ENCODE measurements around the gene DUSP19.
"Not testable (repeated sequence)": the region's sequence is repeated elsewhere in the genome, so short reads cannot be mapped to it uniquely, and the experiment has no call there.

Gene DUSP19

GRCh38 chr2:183040604-183041003 is 37.9 kb upstream of the DUSP19 start:
- Histone ChIP-seq H3K27me3 (ENCODE audit: control insufficient read depth, insufficient read depth, low read length) (no peaks in the 10 kb centered on the region), H3K27ac (ENCODE audit: low read depth, low read length) (no peak overlapping the region), H3K36me3 (ENCODE audit: control insufficient read depth, insufficient read depth, low read length) (no peaks in the 10 kb centered on the region), H3K9ac (ENCODE audit: low read length) (no peak overlapping the region), H3K4me3 (ENCODE audit: low read length) (no peak overlapping the region), H3K4me1 (ENCODE audit: control insufficient read depth, insufficient read depth, low read length) (peaks cover 8% of the 10 kb centered on the region)

GRCh38 chr2:183043580-183043979 is 35.0 kb upstream of the DUSP19 start:
- H3K27me3 ChIP-seq (ENCODE audit: control insufficient read depth, insufficient read depth, low read length); H3K9ac ChIP-seq (ENCODE audit: low read length); H3K4me1 ChIP-seq (ENCODE audit: control insufficient read depth, insufficient read depth, low read length); H3K4me3 ChIP-seq (ENCODE audit: low read length); H3K36me3 ChIP-seq (ENCODE audit: control insufficient read depth, insufficient read depth, low read length); H3K27ac ChIP-seq (ENCODE audit: low read depth, low read length): not testable (repeated sequence)

DNA sequence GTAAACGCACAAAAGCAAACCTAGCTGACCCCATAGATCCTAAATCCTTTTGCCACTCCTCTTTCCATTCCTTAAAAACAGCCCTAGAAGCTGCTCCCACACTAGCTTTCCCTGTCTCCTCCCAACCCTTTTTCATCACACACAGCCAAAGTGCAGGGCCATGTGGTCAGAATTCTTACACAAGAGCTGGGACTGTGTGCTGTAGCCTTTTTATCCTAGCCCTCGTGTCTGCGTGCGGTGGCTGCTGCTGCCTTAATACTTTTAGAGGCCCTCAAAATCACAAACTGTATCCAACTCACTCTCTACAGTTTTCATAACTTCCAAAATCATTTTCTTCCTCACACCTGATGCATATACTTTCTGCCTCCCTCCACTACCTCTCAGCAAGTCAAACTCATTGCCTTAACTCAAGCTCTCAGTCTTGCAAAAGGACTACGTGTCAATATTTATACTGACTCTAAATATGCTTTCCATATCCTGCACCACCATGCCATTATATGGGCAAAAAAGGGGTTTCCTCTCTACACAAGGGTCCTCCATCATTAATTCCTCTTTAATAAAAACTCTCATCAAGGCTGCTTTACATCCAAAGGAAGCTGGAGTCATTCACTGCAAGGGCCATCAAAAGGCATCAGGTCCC is 30.9 kb upstream of the DUSP19 start:
- not testable (repeated sequence) for H3K27me3 ChIP-seq (ENCODE audit: control insufficient read depth, insufficient read depth, low read length); H3K27ac ChIP-seq (ENCODE audit: low read depth, low read length); H3K36me3 ChIP-seq (ENCODE audit: control insufficient read depth, insufficient read depth, low read length); H3K4me1 ChIP-seq (ENCODE audit: control insufficient read depth, insufficient read depth, low read length); H3K9ac ChIP-seq (ENCODE audit: low read length); H3K4me3 ChIP-seq (ENCODE audit: low read length)

- H3K27me3 ChIP-seq (ENCODE audit: control insufficient read depth, insufficient read depth, low read length), result no peaks in the 10 kb centered on the region
- H3K4me3 ChIP-seq (ENCODE audit: low read length), result no peak overlapping the region
- H3K9ac ChIP-seq (ENCODE audit: low read length), result no peak overlapping the region
- H3K27ac ChIP-seq (ENCODE audit: low read depth, low read length), result no peak overlapping the region
- no peaks in the 10 kb centered on the region for H3K36me3 ChIP-seq (ENCODE audit: control insufficient read depth, insufficient read depth, low read length)
- H3K4me1 ChIP-seq (ENCODE audit: control insufficient read depth, insufficient read depth, low read length), result no peaks in the 10 kb centered on the region
These were observed 29.1 kb upstream of the DUSP19 start for GRCh38 chr2:183049420-183049819.

GRCh38 chr2:183057333-183057985 is 21.1 kb upstream of the DUSP19 start:
- H3K9ac ChIP-seq (ENCODE audit: low read length), result no peak overlapping the region
- no peaks in the 10 kb centered on the region for H3K36me3 ChIP-seq (ENCODE audit: control insufficient read depth, insufficient read depth, low read length)
- H3K27ac ChIP-seq (ENCODE audit: low read depth, low read length), result no peak overlapping the region
- H3K27me3 ChIP-seq (ENCODE audit: control insufficient read depth, insufficient read depth, low read length), result no peaks in the 10 kb centered on the region
- H3K4me1 ChIP-seq (ENCODE audit: control insufficient read depth, insufficient read depth, low read length), result no peaks in the 10 kb centered on the region
- H3K4me3 ChIP-seq (ENCODE audit: low read length), result no peak overlapping the region

DNA sequence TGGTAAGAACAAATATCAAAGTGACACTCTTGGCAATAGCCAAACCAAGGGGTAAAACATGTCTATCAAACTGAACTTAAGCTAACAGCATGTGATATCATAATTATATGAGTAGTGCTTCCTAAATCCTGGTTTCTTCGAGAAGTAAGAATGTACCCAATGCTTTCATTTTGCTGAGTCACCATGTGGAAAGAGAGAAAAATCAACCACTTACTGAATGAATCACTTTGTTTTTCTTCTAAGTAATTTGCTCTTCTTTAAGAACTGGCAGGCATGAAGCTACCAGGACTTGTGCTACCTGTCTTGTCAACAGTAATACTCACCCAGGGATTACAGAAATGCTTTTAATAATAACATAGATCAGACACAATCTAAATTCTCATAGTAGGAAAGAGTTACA is 19.0 kb upstream of the DUSP19 start:
- no peak overlapping the region for H3K27ac ChIP-seq (ENCODE audit: low read depth, low read length)
- no peak overlapping the region for H3K9ac ChIP-seq (ENCODE audit: low read length)
- no peak overlapping the region for H3K4me3 ChIP-seq (ENCODE audit: low read length)
- H3K36me3 ChIP-seq (ENCODE audit: control insufficient read depth, insufficient read depth, low read length), result no peaks in the 10 kb centered on the region
- H3K27me3 ChIP-seq (ENCODE audit: control insufficient read depth, insufficient read depth, low read length), result no peaks in the 10 kb centered on the region
- H3K4me1 ChIP-seq (ENCODE audit: control insufficient read depth, insufficient read depth, low read length), result no peaks in the 10 kb centered on the region

DNA sequence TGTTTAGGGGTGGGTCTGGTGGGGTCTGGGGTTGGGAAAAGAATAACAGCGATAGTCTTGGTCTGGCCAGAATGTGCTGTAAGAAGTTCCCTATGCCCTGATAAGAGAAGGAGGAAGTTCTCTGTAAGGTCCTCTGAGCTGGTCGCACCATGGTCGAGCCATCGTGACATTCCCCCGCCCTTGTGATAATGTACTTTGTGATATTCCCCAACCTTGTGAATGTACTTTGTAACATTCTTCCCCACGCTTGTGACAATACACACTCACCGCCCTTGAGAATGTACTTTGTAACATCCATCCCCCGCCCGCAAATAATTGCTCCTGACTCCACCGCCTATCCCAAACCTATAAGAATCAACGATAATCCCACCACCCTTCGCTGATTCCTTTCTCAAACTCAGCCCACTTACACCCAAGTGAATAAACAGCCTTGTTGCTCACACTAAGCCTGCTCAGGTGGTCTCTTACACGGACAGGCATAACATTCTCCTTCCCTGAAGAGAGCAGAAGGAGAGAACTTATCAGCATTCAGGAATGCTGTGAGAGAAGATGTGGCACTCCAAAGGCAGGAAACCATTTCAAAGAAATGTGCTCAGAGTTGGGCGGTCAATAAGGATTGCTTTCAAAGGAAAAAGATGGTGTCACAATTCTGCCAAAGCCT is 17.8 kb upstream of the DUSP19 start:
- Histone ChIP-seq H3K4me1 (ENCODE audit: control insufficient read depth, insufficient read depth, low read length) (no peaks in the 10 kb centered on the region), H3K27ac (ENCODE audit: low read depth, low read length) (no peak overlapping the region), H3K4me3 (ENCODE audit: low read length) (no peak overlapping the region), H3K36me3 (ENCODE audit: control insufficient read depth, insufficient read depth, low read length) (no peaks in the 10 kb centered on the region), H3K9ac (ENCODE audit: low read length) (no peak overlapping the region), H3K27me3 (ENCODE audit: control insufficient read depth, insufficient read depth, low read length) (no peaks in the 10 kb centered on the region)

GRCh38 chr2:183063083-183063482 is 15.5 kb upstream of the DUSP19 start:
- H3K36me3 ChIP-seq (ENCODE audit: control insufficient read depth, insufficient read depth, low read length), result no peaks in the 10 kb centered on the region
- no peaks in the 10 kb centered on the region for H3K27me3 ChIP-seq (ENCODE audit: control insufficient read depth, insufficient read depth, low read length)
- H3K4me1 ChIP-seq (ENCODE audit: control insufficient read depth, insufficient read depth, low read length), result no peaks in the 10 kb centered on the region
- H3K9ac ChIP-seq (ENCODE audit: low read length), result no peak overlapping the region
- H3K4me3 ChIP-seq (ENCODE audit: low read length), result no peak overlapping the region
- no peak overlapping the region for H3K27ac ChIP-seq (ENCODE audit: low read depth, low read length)

DNA sequence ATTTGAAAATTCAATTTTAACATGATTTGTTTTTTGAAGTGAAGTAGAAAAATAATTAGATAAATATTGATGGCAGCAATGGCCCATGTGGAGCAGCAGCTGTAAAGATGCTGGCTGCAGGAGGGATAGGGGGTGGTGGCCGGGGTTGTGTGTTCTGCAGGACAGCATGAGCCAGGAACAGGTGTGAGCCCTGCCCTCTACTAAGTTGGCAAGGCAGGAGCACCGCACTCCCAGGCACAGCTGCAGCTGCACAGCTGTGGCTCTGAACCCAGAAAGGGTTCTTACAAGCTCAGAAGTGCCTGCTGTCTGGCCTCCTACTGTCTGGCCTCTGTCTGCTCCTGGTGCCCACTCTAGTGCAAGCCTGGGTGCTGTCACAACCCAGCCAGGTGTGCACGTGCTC is 10.0 kb upstream of the DUSP19 start:
- no peak overlapping the region for H3K9ac ChIP-seq (ENCODE audit: low read length)
- H3K27ac ChIP-seq (ENCODE audit: low read depth, low read length), result no peak overlapping the region
- no peaks in the 10 kb centered on the region for H3K27me3 ChIP-seq (ENCODE audit: control insufficient read depth, insufficient read depth, low read length)
- no peaks in the 10 kb centered on the region for H3K4me1 ChIP-seq (ENCODE audit: control insufficient read depth, insufficient read depth, low read length)
- no peak overlapping the region for H3K4me3 ChIP-seq (ENCODE audit: low read length)
- no peaks in the 10 kb centered on the region for H3K36me3 ChIP-seq (ENCODE audit: control insufficient read depth, insufficient read depth, low read length)

GRCh38 chr2:183069174-183069573 is 9.4 kb upstream of the DUSP19 start:
- Histone ChIP-seq H3K9ac (ENCODE audit: low read length) (no peak overlapping the region), H3K27me3 (ENCODE audit: control insufficient read depth, insufficient read depth, low read length) (no peaks in the 10 kb centered on the region), H3K27ac (ENCODE audit: low read depth, low read length) (no peak overlapping the region), H3K36me3 (ENCODE audit: control insufficient read depth, insufficient read depth, low read length) (no peaks in the 10 kb centered on the region), H3K4me1 (ENCODE audit: control insufficient read depth, insufficient read depth, low read length) (no peaks in the 10 kb centered on the region), H3K4me3 (ENCODE audit: low read length) (no peak overlapping the region)

GRCh38 chr2:183070942-183071844 is 7.4 kb upstream of the DUSP19 start:
- no peak overlapping the region for H3K4me3 ChIP-seq (ENCODE audit: low read length)
- no peak overlapping the region for H3K27ac ChIP-seq (ENCODE audit: low read depth, low read length)
- H3K36me3 ChIP-seq (ENCODE audit: control insufficient read depth, insufficient read depth, low read length), result no peaks in the 10 kb centered on the region
- H3K27me3 ChIP-seq (ENCODE audit: control insufficient read depth, insufficient read depth, low read length), result no peaks in the 10 kb centered on the region
- H3K4me1 ChIP-seq (ENCODE audit: control insufficient read depth, insufficient read depth, low read length), result no peaks in the 10 kb centered on the region
- no peak overlapping the region for H3K9ac ChIP-seq (ENCODE audit: low read length)

DNA sequence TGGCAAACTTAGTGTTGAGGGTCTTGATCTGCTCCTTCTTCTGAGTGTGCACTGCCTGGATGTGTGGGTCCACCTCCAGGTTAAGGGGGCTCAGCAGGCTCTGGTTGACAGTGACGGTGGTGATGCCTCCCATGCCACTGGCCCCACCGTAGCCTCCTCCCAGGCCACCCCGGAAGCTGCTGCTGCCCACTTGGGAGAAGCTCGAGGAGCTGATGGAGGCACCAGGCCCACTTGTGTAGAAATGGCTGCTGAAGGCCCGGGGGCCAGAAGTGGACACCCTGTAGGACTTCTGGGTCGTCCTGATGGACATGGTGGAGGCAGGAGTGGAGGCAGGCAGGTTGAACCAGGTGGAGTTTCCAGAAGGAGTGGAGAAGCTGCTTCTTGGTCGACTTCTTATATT is 6.4 kb upstream of the DUSP19 start:
- no peaks in the 10 kb centered on the region for H3K4me1 ChIP-seq (ENCODE audit: control insufficient read depth, insufficient read depth, low read length)
- H3K27me3 ChIP-seq (ENCODE audit: control insufficient read depth, insufficient read depth, low read length), result no peaks in the 10 kb centered on the region
- no peak overlapping the region for H3K27ac ChIP-seq (ENCODE audit: low read depth, low read length)
- no peak overlapping the region for H3K9ac ChIP-seq (ENCODE audit: low read length)
- no peak overlapping the region for H3K4me3 ChIP-seq (ENCODE audit: low read length)
- H3K36me3 ChIP-seq (ENCODE audit: control insufficient read depth, insufficient read depth, low read length), result no peaks in the 10 kb centered on the region
